ENCODE results near the gene GALNT6. TPM values are rescaled to one million over a fixed set of nuclear protein-coding genes. Genes with fewer than 3 reads are reported as not detected.

Gene GALNT6
- total RNA-seq, 1 experiment from 2014 or later = 6.5 TPM

DNA sequence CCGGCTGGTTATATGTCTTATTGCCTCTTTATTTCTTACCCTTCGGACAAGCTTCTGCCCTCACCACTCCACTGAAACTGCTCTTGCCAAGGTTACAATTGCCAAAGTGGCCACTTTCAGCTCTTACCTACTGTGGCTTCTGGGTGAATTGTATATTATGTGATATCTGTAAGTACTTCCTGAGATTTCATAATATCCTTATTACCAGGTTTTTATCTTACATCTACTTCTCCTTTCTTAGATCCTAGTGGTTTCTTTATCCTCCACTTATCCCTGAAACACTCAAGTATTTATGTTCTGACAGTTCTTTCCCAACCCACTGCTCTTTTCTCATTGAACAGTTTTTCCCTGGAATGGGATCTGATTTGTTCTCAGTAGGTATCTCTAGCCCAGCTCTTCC, 55.3 kb downstream of the GALNT6 start:
- in situ Hi-C loops (cut with HindIII; ENCODE audit: low pct_unique_long_range_greater_than_20kb, low sequenced_read_pairs) = no loop called here
- ChIA-PET POLR2A (interaction anchor here (0.6 kb wide), 1 partner anchor 74 kb away, joined by 3 read pairs; no protein-coding TSS in a partner anchor), CTCF (interaction anchor here (1.5 kb wide), 1 partner anchor 83 kb away, joined by 5 read pairs; no protein-coding TSS in a partner anchor)

DNA sequence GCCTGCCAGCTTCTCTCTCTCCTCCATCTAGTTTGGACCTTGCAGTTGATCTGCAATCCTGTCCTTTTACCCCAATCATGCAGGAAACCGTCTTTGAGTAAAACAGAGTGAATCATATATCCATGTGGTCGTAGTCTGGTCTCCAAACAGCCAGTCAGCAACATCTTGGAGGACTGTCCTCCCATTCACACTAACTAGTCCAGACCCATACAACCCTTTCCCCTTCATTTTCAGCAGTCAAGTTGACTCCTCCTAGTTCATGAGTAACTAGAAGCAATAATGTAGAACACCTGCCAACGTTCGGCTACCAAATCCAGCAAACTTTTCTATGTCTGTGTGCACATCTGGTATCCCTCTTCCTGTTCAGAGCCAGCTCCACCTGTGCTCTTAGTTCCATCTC, 56.4 kb downstream of the GALNT6 start:
- Histone ChIP-seq H3K36me3 (ENCODE audit: control insufficient read depth, insufficient read depth, low read length) (no peaks in the 10 kb centered on the region), H3K4me3 (ENCODE audit: low read depth in 2 of 2, low read length in 2 of 2) (no peak overlapping the region), H3K9me3 (ENCODE audit: control insufficient read depth, insufficient read depth, low read depth, low read length) (no peaks in the 10 kb centered on the region), H3K4me1 (ENCODE audit: control insufficient read depth, insufficient read depth, low read length) (no peaks in the 10 kb centered on the region), H3K27ac (ENCODE audit: low read length) (no peak overlapping the region), H3K27me3 (ENCODE audit: control insufficient read depth, insufficient read depth, low read length) (no peaks in the 10 kb centered on the region)
- no peak for TF ChIP-seq POLR2AphosphoS5 (IDR thresholded peaks at IDR 0.05; ENCODE audit: low read depth, low read length)
- no peak for TF ChIP-seq SIN3A (IDR thresholded peaks at IDR 0.05; ENCODE audit: borderline replicate concordance, insufficient read depth, low read depth, low read length)
- TF ChIP-seq, protein P1, sequence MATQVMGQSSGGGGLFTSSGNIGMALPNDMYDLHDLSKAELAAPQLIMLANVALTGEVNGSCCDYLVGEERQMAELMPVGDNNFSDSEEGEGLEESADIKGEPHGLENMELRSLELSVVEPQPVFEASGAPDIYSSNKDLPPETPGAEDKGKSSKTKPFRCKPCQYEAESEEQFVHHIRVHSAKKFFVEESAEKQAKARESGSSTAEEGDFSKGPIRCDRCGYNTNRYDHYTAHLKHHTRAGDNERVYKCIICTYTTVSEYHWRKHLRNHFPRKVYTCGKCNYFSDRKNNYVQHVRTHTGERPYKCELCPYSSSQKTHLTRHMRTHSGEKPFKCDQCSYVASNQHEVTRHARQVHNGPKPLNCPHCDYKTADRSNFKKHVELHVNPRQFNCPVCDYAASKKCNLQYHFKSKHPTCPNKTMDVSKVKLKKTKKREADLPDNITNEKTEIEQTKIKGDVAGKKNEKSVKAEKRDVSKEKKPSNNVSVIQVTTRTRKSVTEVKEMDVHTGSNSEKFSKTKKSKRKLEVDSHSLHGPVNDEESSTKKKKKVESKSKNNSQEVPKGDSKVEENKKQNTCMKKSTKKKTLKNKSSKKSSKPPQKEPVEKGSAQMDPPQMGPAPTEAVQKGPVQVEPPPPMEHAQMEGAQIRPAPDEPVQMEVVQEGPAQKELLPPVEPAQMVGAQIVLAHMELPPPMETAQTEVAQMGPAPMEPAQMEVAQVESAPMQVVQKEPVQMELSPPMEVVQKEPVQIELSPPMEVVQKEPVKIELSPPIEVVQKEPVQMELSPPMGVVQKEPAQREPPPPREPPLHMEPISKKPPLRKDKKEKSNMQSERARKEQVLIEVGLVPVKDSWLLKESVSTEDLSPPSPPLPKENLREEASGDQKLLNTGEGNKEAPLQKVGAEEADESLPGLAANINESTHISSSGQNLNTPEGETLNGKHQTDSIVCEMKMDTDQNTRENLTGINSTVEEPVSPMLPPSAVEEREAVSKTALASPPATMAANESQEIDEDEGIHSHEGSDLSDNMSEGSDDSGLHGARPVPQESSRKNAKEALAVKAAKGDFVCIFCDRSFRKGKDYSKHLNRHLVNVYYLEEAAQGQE (IDR thresholded peaks at IDR 0.05; ENCODE audit: insufficient read depth in 1 of 2, low read depth in 2 of 2, low read length in 1 of 2) = no peak
- TF ChIP-seq, protein P2, sequence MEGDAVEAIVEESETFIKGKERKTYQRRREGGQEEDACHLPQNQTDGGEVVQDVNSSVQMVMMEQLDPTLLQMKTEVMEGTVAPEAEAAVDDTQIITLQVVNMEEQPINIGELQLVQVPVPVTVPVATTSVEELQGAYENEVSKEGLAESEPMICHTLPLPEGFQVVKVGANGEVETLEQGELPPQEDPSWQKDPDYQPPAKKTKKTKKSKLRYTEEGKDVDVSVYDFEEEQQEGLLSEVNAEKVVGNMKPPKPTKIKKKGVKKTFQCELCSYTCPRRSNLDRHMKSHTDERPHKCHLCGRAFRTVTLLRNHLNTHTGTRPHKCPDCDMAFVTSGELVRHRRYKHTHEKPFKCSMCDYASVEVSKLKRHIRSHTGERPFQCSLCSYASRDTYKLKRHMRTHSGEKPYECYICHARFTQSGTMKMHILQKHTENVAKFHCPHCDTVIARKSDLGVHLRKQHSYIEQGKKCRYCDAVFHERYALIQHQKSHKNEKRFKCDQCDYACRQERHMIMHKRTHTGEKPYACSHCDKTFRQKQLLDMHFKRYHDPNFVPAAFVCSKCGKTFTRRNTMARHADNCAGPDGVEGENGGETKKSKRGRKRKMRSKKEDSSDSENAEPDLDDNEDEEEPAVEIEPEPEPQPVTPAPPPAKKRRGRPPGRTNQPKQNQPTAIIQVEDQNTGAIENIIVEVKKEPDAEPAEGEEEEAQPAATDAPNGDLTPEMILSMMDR (IDR thresholded peaks at IDR 0.05) = no peak
- no peak for TF ChIP-seq TCF7L2 (IDR thresholded peaks at IDR 0.05; ENCODE audit: low read depth, low read length)
- in situ Hi-C loops (cut with HindIII; ENCODE audit: low pct_unique_long_range_greater_than_20kb, low sequenced_read_pairs) = no loop called here
- ChIA-PET POLR2A (no interaction called here), CTCF (no interaction called here)
- ATAC-seq (no peak), DNase-seq (ENCODE audit: low read depth, low spot score) (no peak)
- intact Hi-C loops (cut with micrococcal nuclease; ENCODE audit: unreplicated experiment) = no loop called here
- BruUV-seq (replicated peaks) = no TSS peak

More for the DNA sequence above, 55.3 kb downstream of the GALNT6 start:
- DNase-seq (ENCODE audit: low read depth, low spot score) (no peak), ATAC-seq (no peak)
- intact Hi-C loops (cut with micrococcal nuclease; ENCODE audit: unreplicated experiment) = no loop called here
- H3K36me3 ChIP-seq (ENCODE audit: control insufficient read depth, insufficient read depth, low read length) = no peaks in the 10 kb centered on the region
- H3K27me3 ChIP-seq (ENCODE audit: control insufficient read depth, insufficient read depth, low read length) = no peaks in the 10 kb centered on the region
- H3K4me3 ChIP-seq (ENCODE audit: low read depth in 2 of 2, low read length in 2 of 2) = no peak overlapping the region
- H3K9me3 ChIP-seq (ENCODE audit: control insufficient read depth, insufficient read depth, low read depth, low read length) = no peaks in the 10 kb centered on the region
- H3K27ac ChIP-seq (ENCODE audit: low read length) = no peak overlapping the region
- TF ChIP-seq POLR2AphosphoS5 (IDR thresholded peaks at IDR 0.05; ENCODE audit: low read depth, low read length) (no peak), SIN3A (IDR thresholded peaks at IDR 0.05; ENCODE audit: borderline replicate concordance, insufficient read depth, low read depth, low read length) (no peak), TCF7L2 (IDR thresholded peaks at IDR 0.05; ENCODE audit: low read depth, low read length) (no peak)
- TF ChIP-seq, protein P2 (IDR thresholded peaks at IDR 0.05) = no peak
- TF ChIP-seq, protein P1 (IDR thresholded peaks at IDR 0.05; ENCODE audit: insufficient read depth in 1 of 2, low read depth in 2 of 2, low read length in 1 of 2) = no peak
- BruUV-seq (replicated peaks) = no TSS peak
- H3K4me1 ChIP-seq (ENCODE audit: control insufficient read depth, insufficient read depth, low read length) = no peaks in the 10 kb centered on the region

Data from Panc1 (cell line).